Liver (tissue), 9 donors: ENCODE results near the gene LYRM1. TPM values are rescaled to one million over a fixed set of nuclear protein-coding genes. Genes with fewer than 3 reads are reported as not detected.

Experiments used
- DNase-seq: peaks from one replicate; pipeline ENCODE4 v3.0.0-alpha.2; 2017; ENCODE audit warnings: low spot score
- H3K27ac ChIP-seq, 2 donors: one replicate each; pipeline ENCODE4 v1.7.0; 2013; ENCODE audit warnings: inconsistent platforms in 2 of 2, low read length in 2 of 2, control low read depth in 1 of 2, low read depth in 1 of 2, mild to moderate bottlenecking in 1 of 2
- H3K27me3 ChIP-seq, 4 donors: one replicate each; pipeline versions ENCODE4 v1.6.1 to v1.7.0; 2013; ENCODE audit warnings: low read length in 3 of 4, inconsistent platforms in 1 of 4, mild to moderate bottlenecking in 1 of 4, moderate library complexity in 1 of 4; ENCODE audit not compliant: control insufficient read depth in 4 of 4, insufficient read depth in 4 of 4
- H3K36me3 ChIP-seq, 4 donors: one replicate each; pipeline versions ENCODE4 v1.6.1 to v1.7.0; 2013; ENCODE audit warnings: low read length in 3 of 4, mild to moderate bottlenecking in 3 of 4, low read depth in 1 of 4, moderate library complexity in 1 of 4; ENCODE audit not compliant: control insufficient read depth in 4 of 4, insufficient read depth in 3 of 4
- H3K4me1 ChIP-seq, 4 donors: one replicate each; pipeline versions ENCODE4 v1.6.1 to v1.7.0; 2013; ENCODE audit warnings: low read length in 3 of 4, mild to moderate bottlenecking in 3 of 4, moderate library complexity in 1 of 4; ENCODE audit not compliant: control insufficient read depth in 4 of 4, insufficient read depth in 4 of 4
- H3K4me3 ChIP-seq, 3 donors: one replicate each; pipeline versions ENCODE4 v1.6.1 to v1.7.0; 2013; ENCODE audit warnings: low read length in 3 of 3, control low read depth in 1 of 3, low read depth in 1 of 3, mild to moderate bottlenecking in 1 of 3
- H3K9ac ChIP-seq, 2 donors: one replicate each; pipeline ENCODE4 v1.7.0; 2013; ENCODE audit warnings: low read length in 2 of 2, mild to moderate bottlenecking in 2 of 2, moderate library complexity in 2 of 2, control low read depth in 1 of 2, low read depth in 1 of 2
- H3K9me3 ChIP-seq, 4 donors: one replicate each; pipeline versions ENCODE4 v1.6.1 to v1.7.0; 2013; ENCODE audit warnings: low read length in 3 of 4; ENCODE audit not compliant: control insufficient read depth in 4 of 4
- ATF3 ChIP-seq: IDR thresholded peaks from 2 replicates; pipeline ENCODE4 v1.6.1; 2016; ENCODE audit warnings: antibody characterized with exemption
- CTCF ChIP-seq: fragments of 150-350 bp; IDR thresholded peaks from 2 replicates; pipeline ENCODE4 v1.5.1; 2017; ENCODE audit warnings: improper control_type of control experiment, low read depth, low read length; ENCODE audit not compliant: missing input control
- EGR1 ChIP-seq, 2 donors: IDR thresholded peaks; 2 replicates each; pipeline ENCODE4 v1.6.1; 2016 to 2018; ENCODE audit warnings: antibody characterized with exemption in 2 of 2, low read depth in 2 of 2
- FOXA1 ChIP-seq: IDR thresholded peaks from 2 replicates; pipeline ENCODE4 v1.6.1; 2016; ENCODE audit warnings: antibody characterized with exemption
- FOXA2 ChIP-seq: IDR thresholded peaks from 2 replicates; pipeline ENCODE4 v1.6.1; 2016; ENCODE audit warnings: antibody characterized with exemption
- GABPA ChIP-seq, 2 donors: IDR thresholded peaks in 1 of 2; conservative IDR thresholded peaks in 1 of 2; 2 replicates each; pipeline ENCODE4 v1.6.1; 2016; ENCODE audit warnings: antibody characterized with exemption in 2 of 2, mild to moderate bottlenecking in 1 of 2, moderate library complexity in 1 of 2
- HNF4G ChIP-seq: IDR thresholded peaks from 2 replicates; pipeline ENCODE4 v1.6.1; 2016; ENCODE audit warnings: antibody characterized with exemption
- MAX ChIP-seq: IDR thresholded peaks from 2 replicates; pipeline ENCODE4 v1.6.1; 2016; ENCODE audit warnings: antibody characterized with exemption
- NR2F2 ChIP-seq: IDR thresholded peaks from 2 replicates; pipeline ENCODE4 v1.6.1; 2016; ENCODE audit warnings: antibody characterized with exemption
- RAD21 ChIP-seq, 2 donors: IDR thresholded peaks; 2 replicates each; pipeline ENCODE4 v1.6.1; 2016; ENCODE audit warnings: antibody characterized with exemption in 2 of 2, mild to moderate bottlenecking in 2 of 2
- REST ChIP-seq: IDR thresholded peaks from 2 replicates; pipeline ENCODE4 v1.6.1; 2016; ENCODE audit warnings: antibody characterized with exemption, mild to moderate bottlenecking
- RXRA ChIP-seq, 2 donors: IDR thresholded peaks; 2 replicates each; pipeline ENCODE4 v1.6.1; 2017 to 2018; ENCODE audit warnings: antibody characterized with exemption in 2 of 2, mild to moderate bottlenecking in 1 of 2
- SP1 ChIP-seq: IDR thresholded peaks from 2 replicates; pipeline ENCODE4 v1.6.1; 2018; ENCODE audit warnings: antibody characterized with exemption, mild to moderate bottlenecking
- TAF1 ChIP-seq: conservative IDR thresholded peaks from 2 replicates; pipeline ENCODE4 v1.6.1; 2016; ENCODE audit warnings: antibody characterized with exemption, mild to moderate bottlenecking
- ZBTB33 ChIP-seq: IDR thresholded peaks from 2 replicates; pipeline ENCODE4 v1.6.1; 2016; ENCODE audit warnings: antibody characterized with exemption
- WGBS: extraction: QIAGEN DNeasy Blood & Tissue Kit; methylation state at CpG from one replicate; pipeline ENCODE4 v1.1.7; 2013; 5-methylcytosine and 5-hydroxymethylcytosine counted together
- polyA plus RNA-seq, 2 donors: library from polyadenylated mRNA; stranded (reverse) in 1 of 2; unstranded in 1 of 2; fragments of 200-250 nt in 1 of 2; fragments of >200 nt in 1 of 2; fragmentation: Nextera tagmentation in 1 of 2; extraction: Ambion mirVana in 1 of 2; gene quantifications; one replicate each; pipeline versions ENCODE4 v1.2.1 to v1.2.3, GENCODE V29; 2013 to 2015
- total RNA-seq, 2 donors: library from RNA; depleted of rRNA; stranded (reverse); fragments of >200 nt; gene quantifications; one replicate each; pipeline ENCODE4 v1.2.3, GENCODE V29; 2014
- donor health status: healthy.
- donor health status: healthy.
- donor health status: healthy.
- donor health status: healthy.
- donor health status: healthy.

Gene LYRM1
- total and polyA plus RNA-seq, 4 donors, result 33.2 to 57.3 (median 50.8) TPM

GRCh38 chr16:20874088-20874581 lies 26.4 kb upstream of the LYRM1 start:
- WGBS, result 82% methylated on average over 4 of the region's 4 CpGs
- Histone ChIP-seq H3K36me3 (no peaks in the 10 kb centered on the region), H3K4me1 (peaks cover 10 to 72% (median 52%) of the 10 kb centered on the region in 4 donors), H3K27me3 (no peaks in the 10 kb centered on the region), H3K9ac (no peak overlapping the region), H3K9me3 (no peaks in the 10 kb centered on the region), H3K27ac (peak overlapping the region in 1 of 2 donors; percentile 26), H3K4me3 (no peak overlapping the region)
- no peak for DNase-seq
- TF ChIP-seq SP1 (no peak), TAF1 (no peak), NR2F2 (no peak), GABPA (IDR thresholded peaks at IDR 0.05 in 1 of 2, conservative IDR thresholded peaks at IDR 0.05 in 1 of 2) (no peak), MAX (no peak), REST (no peak), ZBTB33 (no peak), EGR1 (IDR thresholded peaks at IDR 0.05; ENCODE audit: low read depth in 2 of 2) (no peak), ATF3 (no peak), RAD21 (IDR thresholded peaks at IDR 0.05) (no peak), CTCF (no peak), RXRA (IDR thresholded peaks at IDR 0.05) (no peak)

- Histone ChIP-seq H3K9ac (no peak overlapping the region), H3K27ac (no peak overlapping the region), H3K4me3 (no peak overlapping the region), H3K36me3 (no peaks in the 10 kb centered on the region), H3K27me3 (no peaks in the 10 kb centered on the region), H3K4me1 (peaks cover 10 to 73% (median 52%) of the 10 kb centered on the region in 4 donors), H3K9me3 (no peaks in the 10 kb centered on the region)
- WGBS, result 89% methylated on average over 1 of the region's 1 CpG
- TF ChIP-seq EGR1 (IDR thresholded peaks at IDR 0.05; ENCODE audit: low read depth in 2 of 2) (no peak), REST (no peak), ATF3 (no peak), GABPA (IDR thresholded peaks at IDR 0.05 in 1 of 2, conservative IDR thresholded peaks at IDR 0.05 in 1 of 2) (no peak), RXRA (IDR thresholded peaks at IDR 0.05) (no peak), FOXA1 (no peak), HNF4G (no peak), FOXA2 (no peak), RAD21 (IDR thresholded peaks at IDR 0.05) (no peak), TAF1 (no peak)
- DNase-seq, result no peak
Observed at GRCh38 chr16:20875355-20875650, 25.3 kb upstream of the LYRM1 start.
